Fibroblast of villous mesenchyme (primary cell): ENCODE data around the gene PALM2AKAP2. TPM values are rescaled to one million over a fixed set of nuclear protein-coding genes. Genes with fewer than 3 reads are reported as not detected.

Source experiments
- DNase-seq: peaks from one replicate; pipeline ENCODE4 v3.0.0-alpha.2; 2010; ENCODE audit warnings: low read depth
- H3K4me3 ChIP-seq: 2 replicates; pipeline ENCODE4 v1.5.1; 2011; ENCODE audit warnings: low read depth, mild to moderate bottlenecking, low read length
- total RNA-seq: library from RNA; depleted of rRNA; stranded (reverse); fragments of >200 nt; gene quantifications from 2 replicates; pipeline ENCODE4 v1.2.3, GENCODE V29; 2012
- TF ChIP-seq, protein P1 (sequence below): IDR thresholded peaks from 2 replicates; pipeline ENCODE4 v1.5.1; 2012; ENCODE audit warnings: low read depth, mild to moderate bottlenecking, low read length; ENCODE audit not compliant: insufficient read depth

Gene PALM2AKAP2
- total RNA-seq, 1 donor, result 31.5 TPM

DNA sequence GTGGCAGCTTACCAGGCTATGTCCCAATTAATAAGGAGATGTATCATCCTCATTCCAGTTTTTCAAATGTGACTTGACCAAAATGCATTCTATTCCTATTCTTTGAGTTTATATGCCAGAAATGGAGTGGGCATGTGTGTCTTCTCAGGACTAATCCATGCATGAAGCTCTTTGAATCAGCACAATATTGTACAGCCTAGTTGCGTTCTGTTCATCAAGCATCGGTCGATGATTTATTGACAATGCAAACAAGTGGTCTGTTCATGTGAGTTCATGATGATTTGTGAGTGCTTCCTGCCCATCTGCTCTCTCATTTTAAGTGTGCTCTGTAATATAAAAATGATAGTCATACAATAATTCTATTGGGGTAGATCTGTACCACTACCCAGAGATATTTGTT is 48.3 kb downstream of the PALM2AKAP2 start:
- DNase-seq, result no peak
- TF ChIP-seq, protein P1, sequence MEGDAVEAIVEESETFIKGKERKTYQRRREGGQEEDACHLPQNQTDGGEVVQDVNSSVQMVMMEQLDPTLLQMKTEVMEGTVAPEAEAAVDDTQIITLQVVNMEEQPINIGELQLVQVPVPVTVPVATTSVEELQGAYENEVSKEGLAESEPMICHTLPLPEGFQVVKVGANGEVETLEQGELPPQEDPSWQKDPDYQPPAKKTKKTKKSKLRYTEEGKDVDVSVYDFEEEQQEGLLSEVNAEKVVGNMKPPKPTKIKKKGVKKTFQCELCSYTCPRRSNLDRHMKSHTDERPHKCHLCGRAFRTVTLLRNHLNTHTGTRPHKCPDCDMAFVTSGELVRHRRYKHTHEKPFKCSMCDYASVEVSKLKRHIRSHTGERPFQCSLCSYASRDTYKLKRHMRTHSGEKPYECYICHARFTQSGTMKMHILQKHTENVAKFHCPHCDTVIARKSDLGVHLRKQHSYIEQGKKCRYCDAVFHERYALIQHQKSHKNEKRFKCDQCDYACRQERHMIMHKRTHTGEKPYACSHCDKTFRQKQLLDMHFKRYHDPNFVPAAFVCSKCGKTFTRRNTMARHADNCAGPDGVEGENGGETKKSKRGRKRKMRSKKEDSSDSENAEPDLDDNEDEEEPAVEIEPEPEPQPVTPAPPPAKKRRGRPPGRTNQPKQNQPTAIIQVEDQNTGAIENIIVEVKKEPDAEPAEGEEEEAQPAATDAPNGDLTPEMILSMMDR, result no peak
- H3K4me3 ChIP-seq, result no peak overlapping the region
